ENCODE measurements around the gene SMARCA2. TPM values are rescaled to one million over a fixed set of nuclear protein-coding genes. Genes with fewer than 3 reads are reported as not detected.

The SMARCA2 gene
- total and polyA plus RNA-seq, 2 donors (not counting 1 experiment from before 2014, with no cell fraction given): 75.3 to 250 TPM

- CTCF ChIA-PET: interaction anchor here (1.8 kb wide), 1 partner anchor 22 kb away, joined by 4 read pairs; no protein-coding TSS in a partner anchor
- Mint-ChIP-seq H3K9me3 (ENCODE audit: insufficient read depth) (no peaks in the 10 kb centered on the region), H3K27me3 (no peaks in the 10 kb centered on the region), H3K4me1 (no peaks in the 10 kb centered on the region), H3K4me3 (no peak overlapping the region), H3K27ac (no peak overlapping the region)
- no peak overlapping the region for H3K4me3 ChIP-seq (ENCODE audit: control extremely low read depth in 1 of 5, extremely low read depth in 1 of 5, insufficient read depth in 1 of 5, low read depth in 2 of 5, low read length in 4 of 5)
- no peak overlapping the region for H2AFZ ChIP-seq (ENCODE audit: insufficient read depth, low read depth, low read length, poor library complexity, severe bottlenecking)
- ATAC-seq (ENCODE audit: low read depth) (no peak), DNase-seq (no peak)
- WGBS (ENCODE audit: insufficient coverage): no CpG with 5 or more reads among the region's 2 CpGs
- intact Hi-C loops (cut with micrococcal nuclease): no loop called here
- no peak overlapping the region for H3K4me2 ChIP-seq (replicated peaks; ENCODE audit: low read depth, low read length, poor library complexity, severe bottlenecking)
- H4K20me1 ChIP-seq (ENCODE audit: control insufficient read depth, insufficient read depth, low read length, poor library complexity, severe bottlenecking): no peaks in the 10 kb centered on the region
- H3K36me3 ChIP-seq (replicated peaks in 1 of 2; ENCODE audit: control extremely low read depth in 1 of 2, control insufficient read depth in 1 of 2, extremely low read depth in 1 of 2, insufficient read depth in 2 of 2, low read length in 1 of 2): peaks cover 9 to 74% of the 10 kb centered on the region in 2 experiments
- H3K27ac ChIP-seq (ENCODE audit: low read length in 2 of 2): no peak overlapping the region
- no peaks in the 10 kb centered on the region for H3K27me3 ChIP-seq (replicated peaks in 1 of 4; ENCODE audit: control extremely low read depth in 1 of 4, control insufficient read depth in 3 of 4, insufficient read depth in 4 of 4, low read length in 3 of 4)
- POLR2A ChIA-PET: no interaction called here
- H3K9ac ChIP-seq (ENCODE audit: low read length): no peak overlapping the region
- no peaks in the 10 kb centered on the region for H3K4me1 ChIP-seq (ENCODE audit: control insufficient read depth in 2 of 2, insufficient read depth in 2 of 2, low read length in 2 of 2)
- H3K79me2 ChIP-seq (ENCODE audit: control insufficient read depth, insufficient read depth, low read length): no peaks in the 10 kb centered on the region
- TF ChIP-seq EZH2 (IDR thresholded peaks at IDR 0.05; ENCODE audit: borderline replicate concordance, insufficient read depth, low read depth, low read length, poor library complexity, severe bottlenecking): no peak
- TF ChIP-seq CTCF (IDR thresholded peaks at IDR 0.05): no peak
- H3K9me3 ChIP-seq (ENCODE audit: control extremely low read depth in 1 of 3, control insufficient read depth in 2 of 3, insufficient read depth in 1 of 3, low read length in 2 of 3): no peaks in the 10 kb centered on the region
Measured at GRCh38 chr9:2109069-2109650, 94.0 kb downstream of the SMARCA2 start.

GRCh38 chr9:2110036-2110435, 94.9 kb downstream of the SMARCA2 start:
- POLR2A ChIA-PET: no interaction called here
- Histone ChIP-seq H2AFZ (ENCODE audit: insufficient read depth, low read depth, low read length, poor library complexity, severe bottlenecking) (no peak overlapping the region), H3K4me1 (ENCODE audit: control insufficient read depth in 2 of 2, insufficient read depth in 2 of 2, low read length in 2 of 2) (no peaks in the 10 kb centered on the region), H3K9ac (ENCODE audit: low read length) (no peak overlapping the region), H3K36me3 (replicated peaks in 1 of 2; ENCODE audit: control extremely low read depth in 1 of 2, control insufficient read depth in 1 of 2, extremely low read depth in 1 of 2, insufficient read depth in 2 of 2, low read length in 1 of 2) (peaks cover 9 to 74% of the 10 kb centered on the region in 2 experiments), H3K4me3 (ENCODE audit: control extremely low read depth in 1 of 5, extremely low read depth in 1 of 5, insufficient read depth in 1 of 5, low read depth in 2 of 5, low read length in 4 of 5) (no peak overlapping the region), H3K27me3 (replicated peaks in 1 of 4; ENCODE audit: control extremely low read depth in 1 of 4, control insufficient read depth in 3 of 4, insufficient read depth in 4 of 4, low read length in 3 of 4) (no peaks in the 10 kb centered on the region), H3K79me2 (ENCODE audit: control insufficient read depth, insufficient read depth, low read length) (no peaks in the 10 kb centered on the region), H3K4me2 (replicated peaks; ENCODE audit: low read depth, low read length, poor library complexity, severe bottlenecking) (no peak overlapping the region), H3K9me3 (ENCODE audit: control extremely low read depth in 1 of 3, control insufficient read depth in 2 of 3, insufficient read depth in 1 of 3, low read length in 2 of 3) (no peaks in the 10 kb centered on the region), H3K27ac (ENCODE audit: low read length in 2 of 2) (no peak overlapping the region), H4K20me1 (ENCODE audit: control insufficient read depth, insufficient read depth, low read length, poor library complexity, severe bottlenecking) (no peaks in the 10 kb centered on the region)
- WGBS (ENCODE audit: insufficient coverage): 100% methylated on average over 2 of the region's 2 CpGs
- H3K4me1 Mint-ChIP-seq: no peaks in the 10 kb centered on the region
- TF ChIP-seq EZH2 (IDR thresholded peaks at IDR 0.05; ENCODE audit: borderline replicate concordance, insufficient read depth, low read depth, low read length, poor library complexity, severe bottlenecking): no peak
- no peak for TF ChIP-seq CTCF (IDR thresholded peaks at IDR 0.05)
- H3K27me3 Mint-ChIP-seq: no peaks in the 10 kb centered on the region
- H3K4me3 Mint-ChIP-seq: no peak overlapping the region
- CTCF ChIA-PET: interaction anchor here (1.0 to 1.8 kb wide), 2 partner anchors 19 to 23 kb away, joined by 3 to 4 read pairs; no protein-coding TSS in a partner anchor
- H3K27ac Mint-ChIP-seq: no peak overlapping the region
- ATAC-seq (ENCODE audit: low read depth) (no peak), DNase-seq (no peak)
- no peaks in the 10 kb centered on the region for H3K9me3 Mint-ChIP-seq (ENCODE audit: insufficient read depth)
- intact Hi-C loops (cut with micrococcal nuclease): no loop called here
